Endothelial cell of umbilical vein (primary cell): ENCODE data around the gene ARHGEF17.
"Not testable (repeated sequence)": the region's sequence is repeated elsewhere in the genome, so short reads cannot be mapped to it uniquely, and the experiment has no call there.

Source experiments
- CTCF ChIP-seq, 2 donors: IDR thresholded peaks; 1 replicate in 1 of 2; 2 replicates in 1 of 2; pipeline ENCODE4 v1.5.1; 2011; ENCODE audit warnings: low read length in 2 of 2, mild to moderate bottlenecking in 2 of 2, moderate library complexity in 2 of 2, control low read depth in 1 of 2, inconsistent platforms in 1 of 2, low read depth in 1 of 2; ENCODE audit not compliant: insufficient read depth in 1 of 2; ENCODE audit errors: extremely low read depth in 1 of 2
- EZH2 ChIP-seq: IDR thresholded peaks from 2 replicates; pipeline ENCODE4 v1.6.1; 2012; ENCODE audit warnings: borderline replicate concordance, low read depth, mild to moderate bottlenecking, moderate library complexity, low read length, inconsistent platforms; ENCODE audit not compliant: severe bottlenecking
- MAX ChIP-seq: IDR thresholded peaks from 2 replicates; pipeline ENCODE4 v1.6.1; 2011; ENCODE audit not compliant: insufficient read depth, insufficient read length
- POLR2A ChIP-seq: IDR thresholded peaks from 2 replicates; pipeline ENCODE4 v1.6.1; 2012; ENCODE audit warnings: low read depth, mild to moderate bottlenecking, control low read depth, low read length

GRCh38 chr11:73274191-73274590 is 33.9 kb upstream of the ARHGEF17 start:
- not testable (repeated sequence) for TF ChIP-seq CTCF (IDR thresholded peaks at IDR 0.05; ENCODE audit: extremely low read depth in 1 of 2, insufficient read depth in 1 of 2, low read depth in 1 of 2, low read length in 2 of 2); POLR2A; MAX; EZH2
